ENCODE data around the gene FRY.

Gene FRY

DNA sequence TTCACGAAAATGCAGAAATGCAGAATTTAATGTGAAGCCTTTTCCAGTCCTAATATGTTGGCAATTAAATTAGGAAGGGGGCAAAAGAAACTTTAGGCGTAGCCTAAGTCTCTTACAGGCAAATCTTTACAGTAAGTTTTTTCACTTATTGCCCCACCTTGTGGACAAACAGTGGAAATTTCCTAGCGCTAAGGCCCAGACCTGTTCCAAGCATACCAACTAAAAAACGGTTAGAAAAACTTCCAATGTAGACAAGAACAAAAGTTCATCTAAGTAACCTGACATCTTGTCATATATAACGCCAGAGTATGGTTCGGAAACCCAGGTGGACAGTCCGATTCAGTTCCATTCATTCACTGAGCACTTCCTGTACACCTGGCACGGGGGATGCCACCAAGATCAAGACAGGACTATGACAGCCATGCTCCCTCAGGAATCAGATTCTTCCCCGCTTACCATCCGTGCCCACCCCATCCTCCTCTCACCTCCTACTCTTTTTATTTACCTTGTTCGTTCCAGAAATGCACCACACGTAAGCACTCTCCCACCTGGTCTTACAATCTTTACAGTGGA lies 278.6 kb downstream of the FRY start:
- Histone ChIP-seq H3K4me2 (ENCODE audit: low read length) (peak overlapping the region; percentile 36), H3K4me1 (no peaks in the 10 kb centered on the region), H3K79me2 (no peaks in the 10 kb centered on the region), H3K9ac (no peak overlapping the region), H3K27me3 (ENCODE audit: control insufficient read depth, insufficient read depth, low read length) (no peaks in the 10 kb centered on the region), H3K4me3 (ENCODE audit: low read depth, low read length) (no peak overlapping the region), H3K27ac (no peak overlapping the region), H3K36me3 (ENCODE audit: control insufficient read depth, insufficient read depth, low read length) (no peaks in the 10 kb centered on the region), H2AFZ (peak overlapping the region; percentile 64), H3K9me3 (ENCODE audit: control insufficient read depth, low read length) (no peaks in the 10 kb centered on the region)
- TF ChIP-seq, protein P1, sequence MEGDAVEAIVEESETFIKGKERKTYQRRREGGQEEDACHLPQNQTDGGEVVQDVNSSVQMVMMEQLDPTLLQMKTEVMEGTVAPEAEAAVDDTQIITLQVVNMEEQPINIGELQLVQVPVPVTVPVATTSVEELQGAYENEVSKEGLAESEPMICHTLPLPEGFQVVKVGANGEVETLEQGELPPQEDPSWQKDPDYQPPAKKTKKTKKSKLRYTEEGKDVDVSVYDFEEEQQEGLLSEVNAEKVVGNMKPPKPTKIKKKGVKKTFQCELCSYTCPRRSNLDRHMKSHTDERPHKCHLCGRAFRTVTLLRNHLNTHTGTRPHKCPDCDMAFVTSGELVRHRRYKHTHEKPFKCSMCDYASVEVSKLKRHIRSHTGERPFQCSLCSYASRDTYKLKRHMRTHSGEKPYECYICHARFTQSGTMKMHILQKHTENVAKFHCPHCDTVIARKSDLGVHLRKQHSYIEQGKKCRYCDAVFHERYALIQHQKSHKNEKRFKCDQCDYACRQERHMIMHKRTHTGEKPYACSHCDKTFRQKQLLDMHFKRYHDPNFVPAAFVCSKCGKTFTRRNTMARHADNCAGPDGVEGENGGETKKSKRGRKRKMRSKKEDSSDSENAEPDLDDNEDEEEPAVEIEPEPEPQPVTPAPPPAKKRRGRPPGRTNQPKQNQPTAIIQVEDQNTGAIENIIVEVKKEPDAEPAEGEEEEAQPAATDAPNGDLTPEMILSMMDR (IDR thresholded peaks at IDR 0.05): peak; percentile 49

DNA sequence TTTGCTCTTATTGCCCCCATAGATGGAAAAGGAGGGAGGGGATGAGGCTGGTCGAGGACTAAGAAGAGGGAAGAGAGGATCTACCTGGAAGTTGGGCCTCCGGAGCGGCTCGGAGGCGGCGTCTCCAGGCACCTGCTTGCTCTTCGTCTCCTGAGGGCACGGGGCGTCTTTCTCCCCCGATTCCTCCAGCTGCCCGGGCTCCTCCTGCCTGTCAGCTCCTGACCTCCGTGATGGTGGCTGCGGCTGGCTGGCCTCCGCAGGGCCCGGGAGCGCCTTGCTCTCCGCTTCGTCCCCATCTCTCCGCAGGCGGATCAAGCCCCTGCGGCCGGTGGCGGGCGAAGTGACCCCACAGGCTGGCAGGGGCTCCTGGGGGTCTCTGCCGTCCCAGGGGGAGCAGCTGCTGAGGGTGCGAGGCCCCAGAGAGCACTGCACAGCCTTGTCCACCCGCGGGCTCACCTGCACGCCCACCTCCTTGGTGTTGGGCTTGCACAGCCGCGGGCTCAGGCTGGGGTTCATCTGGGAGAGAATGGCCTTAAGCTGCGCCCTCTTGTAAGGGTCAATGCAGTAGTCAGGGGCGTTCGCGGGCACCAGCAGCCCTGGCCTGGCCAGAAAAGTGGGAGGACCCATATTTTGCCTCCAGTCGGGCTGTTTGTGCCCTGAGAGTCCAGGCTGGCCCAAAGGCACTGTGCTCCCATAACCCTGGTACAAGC lies 279.8 kb downstream of the FRY start:
- Histone ChIP-seq H3K4me1 (no peaks in the 10 kb centered on the region), H3K9me3 (ENCODE audit: control insufficient read depth, low read length) (no peaks in the 10 kb centered on the region), H3K27me3 (ENCODE audit: control insufficient read depth, insufficient read depth, low read length) (no peaks in the 10 kb centered on the region), H2AFZ (no peak overlapping the region), H3K9ac (no peak overlapping the region), H3K27ac (no peak overlapping the region), H3K4me2 (ENCODE audit: low read length) (no peak overlapping the region), H3K36me3 (ENCODE audit: control insufficient read depth, insufficient read depth, low read length) (no peaks in the 10 kb centered on the region), H3K79me2 (no peaks in the 10 kb centered on the region), H3K4me3 (ENCODE audit: low read depth, low read length) (no peak overlapping the region)
- TF ChIP-seq, protein P1 (IDR thresholded peaks at IDR 0.05): no peak

DNA sequence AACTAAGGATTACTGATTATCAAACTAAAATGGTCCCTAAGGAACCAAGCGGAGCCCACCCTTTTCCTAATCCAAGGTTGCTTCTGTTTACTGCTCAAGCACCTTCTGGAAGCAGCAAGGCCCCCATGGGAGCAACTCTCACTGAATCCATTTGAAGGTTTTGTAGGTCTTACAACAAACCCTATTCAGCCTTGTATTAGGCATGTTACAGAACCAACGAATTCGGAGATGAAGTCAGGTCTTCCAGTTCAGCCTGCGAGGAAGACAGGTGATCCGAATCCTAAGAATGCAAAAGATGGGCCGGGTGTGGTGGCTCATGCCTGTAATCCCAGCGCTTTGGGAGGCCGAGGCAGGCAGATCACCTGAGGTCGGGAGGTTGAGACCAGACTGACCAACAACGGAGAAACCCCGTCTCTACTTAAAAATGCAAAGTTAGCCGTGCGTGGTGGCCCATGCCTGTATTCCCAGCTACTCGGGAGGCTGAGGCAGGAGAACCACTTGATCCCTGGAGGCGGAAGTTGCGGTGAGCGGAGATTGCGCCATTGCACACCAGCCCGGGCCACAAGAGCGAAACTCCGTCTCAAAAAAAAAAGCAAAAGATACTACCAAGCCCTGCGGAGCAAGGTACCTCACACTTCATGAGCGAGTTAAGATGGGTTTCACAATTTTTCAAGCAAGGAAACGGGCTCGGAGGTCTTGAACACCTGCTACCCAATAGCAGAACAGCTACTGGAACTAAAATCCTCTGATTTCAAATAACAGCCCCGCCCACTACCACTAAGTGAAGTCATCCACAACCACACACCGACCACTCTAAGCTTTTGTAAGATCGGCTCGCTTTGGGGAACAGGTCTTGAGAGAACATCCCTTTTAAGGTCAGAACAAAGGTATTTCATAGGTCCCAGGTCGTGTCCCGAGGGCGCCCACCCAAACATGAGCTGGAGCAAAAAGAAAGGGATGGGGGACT lies 283.0 kb downstream of the FRY start:
- TF ChIP-seq, protein P1 (IDR thresholded peaks at IDR 0.05): no peak
- H3K9me3 ChIP-seq (ENCODE audit: control insufficient read depth, low read length): no peaks in the 10 kb centered on the region
- H3K4me2 ChIP-seq (ENCODE audit: low read length): peak overlapping the region; percentile 95
- no peaks in the 10 kb centered on the region for H3K4me1 ChIP-seq
- H2AFZ ChIP-seq: peak overlapping the region; percentile 100
- H3K36me3 ChIP-seq (ENCODE audit: control insufficient read depth, insufficient read depth, low read length): no peaks in the 10 kb centered on the region
- no peaks in the 10 kb centered on the region for H3K27me3 ChIP-seq (ENCODE audit: control insufficient read depth, insufficient read depth, low read length)
- H3K27ac ChIP-seq: peak overlapping the region; percentile 79
- no peaks in the 10 kb centered on the region for H3K79me2 ChIP-seq
- peak overlapping the region; percentile 79 for H3K4me3 ChIP-seq (ENCODE audit: low read depth, low read length)
- no peak overlapping the region for H3K9ac ChIP-seq

DNA sequence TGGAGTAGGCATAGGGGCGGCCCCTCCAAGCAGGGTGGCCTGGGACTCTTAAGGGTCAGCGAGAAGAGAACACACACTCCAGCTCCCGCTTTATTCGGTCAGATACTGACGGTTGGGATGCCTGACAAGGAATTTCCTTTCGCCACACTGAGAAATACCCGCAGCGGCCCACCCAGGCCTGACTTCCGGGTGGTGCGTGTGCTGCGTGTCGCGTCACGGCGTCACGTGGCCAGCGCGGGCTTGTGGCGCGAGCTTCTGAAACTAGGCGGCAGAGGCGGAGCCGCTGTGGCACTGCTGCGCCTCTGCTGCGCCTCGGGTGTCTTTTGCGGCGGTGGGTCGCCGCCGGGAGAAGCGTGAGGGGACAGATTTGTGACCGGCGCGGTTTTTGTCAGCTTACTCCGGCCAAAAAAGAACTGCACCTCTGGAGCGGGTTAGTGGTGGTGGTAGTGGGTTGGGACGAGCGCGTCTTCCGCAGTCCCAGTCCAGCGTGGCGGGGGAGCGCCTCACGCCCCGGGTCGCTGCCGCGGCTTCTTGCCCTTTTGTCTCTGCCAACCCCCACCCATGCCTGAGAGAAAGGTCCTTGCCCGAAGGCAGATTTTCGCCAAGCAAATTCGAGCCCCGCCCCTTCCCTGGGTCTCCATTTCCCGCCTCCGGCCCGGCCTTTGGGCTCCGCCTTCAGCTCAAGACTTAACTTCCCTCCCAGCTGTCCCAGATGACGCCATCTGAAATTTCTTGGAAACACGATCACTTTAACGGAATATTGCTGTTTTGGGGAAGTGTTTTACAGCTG lies 283.9 kb downstream of the FRY start, which contains the start of the genes BRCA2 and ZAR1L:
TSS of gene BRCA2 (plus strand) at position 271 of the 790 bp plus-strand sequence. CDS start 953 bp downstream, outside the sequence.
TSS of gene ZAR1L (minus strand) at position 126 of the 790 bp plus-strand sequence. CDS start 3,438 bp downstream, outside the sequence.
- no peaks in the 10 kb centered on the region for H3K79me2 ChIP-seq

More for the DNA sequence above, 283.9 kb downstream of the FRY start, which contains the start of the genes BRCA2 and ZAR1L:
- Histone ChIP-seq H3K9ac (no peak within 1 kb of the TSS), H3K9me3 (ENCODE audit: control insufficient read depth, low read length) (no peaks in the 10 kb centered on the region), H3K27ac (peak within 1 kb of the TSS; percentile 79), H3K27me3 (ENCODE audit: control insufficient read depth, insufficient read depth, low read length) (no peaks in the 10 kb centered on the region), H3K4me2 (ENCODE audit: low read length) (peak within 1 kb of the TSS; percentile 95), H3K4me3 (ENCODE audit: low read depth, low read length) (peak within 1 kb of the TSS; percentile 79), H2AFZ (peak within 1 kb of the TSS; percentile 100), H3K36me3 (ENCODE audit: control insufficient read depth, insufficient read depth, low read length) (no peaks in the 10 kb centered on the region), H3K4me1 (no peaks in the 10 kb centered on the region)
- TF ChIP-seq, protein P1 (IDR thresholded peaks at IDR 0.05): no peak

Measured in parathyroid adenoma (tissue), 2 donors.